Breast epithelium (tissue), 4 donors: ENCODE results near the gene SLC35A4. TPM values are rescaled to one million over a fixed set of nuclear protein-coding genes. Genes with fewer than 3 reads are reported as not detected.

Experiments used
- DNase-seq, 2 donors: peaks; one replicate each; pipeline ENCODE4 v3.0.0-alpha.2; 2019; ENCODE audit warnings: low spot score in 2 of 2
- H3K27ac ChIP-seq, 2 donors: fragments of 200-600 bp; sonication (generic) in 1 of 2; one replicate each; pipeline ENCODE4 v1.5.1; 2016 to 2019; ENCODE audit warnings: mild to moderate bottlenecking in 1 of 2
- H3K27me3 ChIP-seq, 2 donors: fragments of 200-600 bp; sonication (generic) in 1 of 2; one replicate each; pipeline versions ENCODE4 v1.5.1 to v1.6.0; 2017 to 2019; ENCODE audit warnings: control low read depth in 1 of 2, mild to moderate bottlenecking in 1 of 2
- H3K36me3 ChIP-seq: fragments of 200-600 bp; one replicate; pipeline ENCODE4 v1.5.1; 2019
- H3K4me1 ChIP-seq, 2 donors: fragments of 200-600 bp; sonication (generic); one replicate each; pipeline ENCODE4 v1.5.1; 2016 to 2019; ENCODE audit warnings: control low read depth in 1 of 2
- H3K4me3 ChIP-seq, 3 donors: fragments of 200-600 bp; sonication (generic); 1 replicate in 2 of 3; 2 replicates in 1 of 3; pipeline ENCODE4 v1.5.1; 2016 to 2019; ENCODE audit warnings: mild to moderate bottlenecking in 3 of 3, moderate library complexity in 2 of 3
- H3K9me3 ChIP-seq, 2 donors: fragments of 200-600 bp; sonication (generic) in 1 of 2; one replicate each; pipeline ENCODE4 v1.5.1; 2016 to 2019; ENCODE audit warnings: control low read depth in 1 of 2
- CTCF ChIP-seq, 3 donors: fragments of 450-650 bp; IDR thresholded peaks; one replicate each; pipeline ENCODE4 v1.5.1; 2016 to 2017; ENCODE audit warnings: antibody characterized with exemption in 3 of 3, mild to moderate bottlenecking in 3 of 3, moderate library complexity in 3 of 3
- POLR2A ChIP-seq: fragments of 450-650 bp; IDR thresholded peaks from one replicate; pipeline ENCODE4 v1.6.1; 2016; ENCODE audit warnings: antibody characterized with exemption, mild to moderate bottlenecking, moderate library complexity
- POLR2AphosphoS5 ChIP-seq, 3 donors: sonication (generic); formaldehyde crosslinking; IDR thresholded peaks; one replicate each; pipeline ENCODE4 v1.6.1; 2017; ENCODE audit warnings: antibody characterized with exemption in 3 of 3
- intact Hi-C: fragments of 100-400 bp; cut with DNase I; formaldehyde crosslinking; loops from one replicate; pipeline ENCODE4 v1.15.1; 2023; ENCODE audit warnings: low total_unique reads
- total RNA-seq, 3 donors: library from RNA; depleted of rRNA; stranded (reverse); fragments of >200 nt; gene quantifications; one replicate each; pipeline ENCODE4 v1.1.0, GENCODE V29; 2016

SLC35A4 gene
- total RNA-seq, 3 donors from 2014 or later, result 20.3 to 30.4 (median 27.0) TPM

- Histone ChIP-seq H3K9me3 (no peaks in the 10 kb centered on the region), H3K4me1 (peaks cover 0 to 16% of the 10 kb centered on the region in 2 donors), H3K4me3 (no peak overlapping the region), H3K27me3 (no peaks in the 10 kb centered on the region), H3K27ac (no peak overlapping the region), H3K36me3 (no peaks in the 10 kb centered on the region)
- intact Hi-C loops, result no loop called here
- TF ChIP-seq CTCF (IDR thresholded peaks at IDR 0.05) (no peak), POLR2AphosphoS5 (IDR thresholded peaks at IDR 0.05) (no peak), POLR2A (no peak)
- no peak for DNase-seq
Measured at GRCh38 chr5:140554454-140554853, 10.2 kb upstream of the SLC35A4 start.

- Histone ChIP-seq H3K9me3 (no peaks in the 10 kb centered on the region), H3K4me3 (peak overlapping the region in 2 of 3 donors; percentile 81 to 91), H3K36me3 (no peaks in the 10 kb centered on the region), H3K27ac (peak overlapping the region in 1 of 2 donors; percentile 94), H3K4me1 (peaks cover 0 to 10% of the 10 kb centered on the region in 2 donors), H3K27me3 (no peaks in the 10 kb centered on the region)
- TF ChIP-seq CTCF (IDR thresholded peaks at IDR 0.05) (no peak), POLR2A (no peak), POLR2AphosphoS5 (IDR thresholded peaks at IDR 0.05) (no peak)
- no peak for DNase-seq
- intact Hi-C loops, result loop anchor here (5.0 kb wide), 1 partner anchor 81 kb away; the partner anchor contains the start of gene TMCO6
Measured at GRCh38 chr5:140555747-140556312, 8.8 kb upstream of the SLC35A4 start.

- H3K4me3 ChIP-seq, result peak overlapping the region; percentile 81 to 91 (median 81)
- H3K4me1 ChIP-seq, result peaks cover 0 to 10% of the 10 kb centered on the region in 2 donors
- H3K36me3 ChIP-seq, result no peaks in the 10 kb centered on the region
- intact Hi-C loops, result loop anchor here (5.0 kb wide), 1 partner anchor 81 kb away; the partner anchor contains the start of gene TMCO6
- H3K27ac ChIP-seq, result peak overlapping the region in 1 of 2 donors; percentile 94
- H3K27me3 ChIP-seq, result no peaks in the 10 kb centered on the region
- H3K9me3 ChIP-seq, result no peaks in the 10 kb centered on the region
- no peak for DNase-seq
- TF ChIP-seq POLR2A (no peak), CTCF (IDR thresholded peaks at IDR 0.05) (no peak), POLR2AphosphoS5 (IDR thresholded peaks at IDR 0.05) (no peak)
Measured at GRCh38 chr5:140556438-140556837, 8.2 kb upstream of the SLC35A4 start.

- Histone ChIP-seq H3K27me3 (no peaks in the 10 kb centered on the region), H3K36me3 (no peaks in the 10 kb centered on the region), H3K9me3 (no peaks in the 10 kb centered on the region), H3K4me3 (peak within 1 kb of the TSS; percentile 81 to 91 (median 81)), H3K27ac (peak within 1 kb of the TSS; percentile 94 to 96), H3K4me1 (peaks cover 0 to 10% of the 10 kb centered on the region in 2 donors)
- intact Hi-C loops, result loop anchor here (5.0 kb wide), 1 partner anchor 80 kb away; the partner anchor contains the start of gene TMCO6
- peak; percentile 92 for TF ChIP-seq POLR2A
- peak; percentile 83 to 97 (median 96) for TF ChIP-seq POLR2AphosphoS5 (IDR thresholded peaks at IDR 0.05)
- no peak for TF ChIP-seq CTCF (IDR thresholded peaks at IDR 0.05)
- DNase-seq, result peak; percentile 87 to 92
Measured at GRCh38 chr5:140557136-140557805, 7.4 kb upstream of the SLC35A4 start, which contains the start of gene SRA1. Gene SRA1, minus strand, starts transcription at chr5:140557473. Its CDS starts 21 bp downstream, at chr5:140557452.

- H3K9me3 ChIP-seq, result no peaks in the 10 kb centered on the region
- H3K4me1 ChIP-seq, result peaks cover 0 to 15% of the 10 kb centered on the region in 2 donors
- TF ChIP-seq CTCF (IDR thresholded peaks at IDR 0.05), result no peak
- TF ChIP-seq POLR2AphosphoS5 (IDR thresholded peaks at IDR 0.05), result no peak
- TF ChIP-seq POLR2A, result no peak
- DNase-seq, result no peak
- no peaks in the 10 kb centered on the region for H3K27me3 ChIP-seq
- intact Hi-C loops, result loop anchor here (5.0 kb wide), 1 partner anchor 79 kb away; the partner anchor contains the start of gene TMCO6
- peak overlapping the region; percentile 94 to 96 for H3K27ac ChIP-seq
- no peaks in the 10 kb centered on the region for H3K36me3 ChIP-seq
- H3K4me3 ChIP-seq, result peak overlapping the region in 1 of 3 donors; percentile 91
Measured at GRCh38 chr5:140557965-140558364, 6.7 kb upstream of the SLC35A4 start.
